Liver (tissue), 9 donors: ENCODE results near the gene ADCY7. TPM values are rescaled to one million over a fixed set of nuclear protein-coding genes. Genes with fewer than 3 reads are reported as not detected.

Experiments used
- DNase-seq: peaks from one replicate; pipeline ENCODE4 v3.0.0-alpha.2; 2017; ENCODE audit warnings: low spot score
- H3K27ac ChIP-seq, 2 donors: one replicate each; pipeline ENCODE4 v1.7.0; 2013; ENCODE audit warnings: inconsistent platforms in 2 of 2, low read length in 2 of 2, control low read depth in 1 of 2, low read depth in 1 of 2, mild to moderate bottlenecking in 1 of 2
- H3K27me3 ChIP-seq, 4 donors: one replicate each; pipeline versions ENCODE4 v1.6.1 to v1.7.0; 2013; ENCODE audit warnings: low read length in 3 of 4, inconsistent platforms in 1 of 4, mild to moderate bottlenecking in 1 of 4, moderate library complexity in 1 of 4; ENCODE audit not compliant: control insufficient read depth in 4 of 4, insufficient read depth in 4 of 4
- H3K36me3 ChIP-seq, 4 donors: one replicate each; pipeline versions ENCODE4 v1.6.1 to v1.7.0; 2013; ENCODE audit warnings: low read length in 3 of 4, mild to moderate bottlenecking in 3 of 4, low read depth in 1 of 4, moderate library complexity in 1 of 4; ENCODE audit not compliant: control insufficient read depth in 4 of 4, insufficient read depth in 3 of 4
- H3K4me1 ChIP-seq, 4 donors: one replicate each; pipeline versions ENCODE4 v1.6.1 to v1.7.0; 2013; ENCODE audit warnings: low read length in 3 of 4, mild to moderate bottlenecking in 3 of 4, moderate library complexity in 1 of 4; ENCODE audit not compliant: control insufficient read depth in 4 of 4, insufficient read depth in 4 of 4
- H3K4me3 ChIP-seq, 3 donors: one replicate each; pipeline versions ENCODE4 v1.6.1 to v1.7.0; 2013; ENCODE audit warnings: low read length in 3 of 3, control low read depth in 1 of 3, low read depth in 1 of 3, mild to moderate bottlenecking in 1 of 3
- H3K9ac ChIP-seq, 2 donors: one replicate each; pipeline ENCODE4 v1.7.0; 2013; ENCODE audit warnings: low read length in 2 of 2, mild to moderate bottlenecking in 2 of 2, moderate library complexity in 2 of 2, control low read depth in 1 of 2, low read depth in 1 of 2
- H3K9me3 ChIP-seq, 4 donors: one replicate each; pipeline versions ENCODE4 v1.6.1 to v1.7.0; 2013; ENCODE audit warnings: low read length in 3 of 4; ENCODE audit not compliant: control insufficient read depth in 4 of 4
- EGR1 ChIP-seq, 2 donors: IDR thresholded peaks; 2 replicates each; pipeline ENCODE4 v1.6.1; 2016 to 2018; ENCODE audit warnings: antibody characterized with exemption in 2 of 2, low read depth in 2 of 2
- FOXA1 ChIP-seq: IDR thresholded peaks from 2 replicates; pipeline ENCODE4 v1.6.1; 2016; ENCODE audit warnings: antibody characterized with exemption
- FOXA2 ChIP-seq: IDR thresholded peaks from 2 replicates; pipeline ENCODE4 v1.6.1; 2016; ENCODE audit warnings: antibody characterized with exemption
- GABPA ChIP-seq, 2 donors: IDR thresholded peaks in 1 of 2; conservative IDR thresholded peaks in 1 of 2; 2 replicates each; pipeline ENCODE4 v1.6.1; 2016; ENCODE audit warnings: antibody characterized with exemption in 2 of 2, mild to moderate bottlenecking in 1 of 2, moderate library complexity in 1 of 2
- HNF4A ChIP-seq, 2 donors: conservative IDR thresholded peaks; 2 replicates each; pipeline ENCODE4 v1.6.1; 2016; ENCODE audit warnings: antibody characterized with exemption in 2 of 2, mild to moderate bottlenecking in 2 of 2
- HNF4G ChIP-seq: IDR thresholded peaks from 2 replicates; pipeline ENCODE4 v1.6.1; 2016; ENCODE audit warnings: antibody characterized with exemption
- JUND ChIP-seq, 2 donors: IDR thresholded peaks; 2 replicates each; pipeline ENCODE4 v1.6.1; 2016; ENCODE audit warnings: antibody characterized with exemption in 2 of 2
- NR2F2 ChIP-seq: IDR thresholded peaks from 2 replicates; pipeline ENCODE4 v1.6.1; 2016; ENCODE audit warnings: antibody characterized with exemption
- RAD21 ChIP-seq, 2 donors: IDR thresholded peaks; 2 replicates each; pipeline ENCODE4 v1.6.1; 2016; ENCODE audit warnings: antibody characterized with exemption in 2 of 2, mild to moderate bottlenecking in 2 of 2
- RXRA ChIP-seq, 2 donors: IDR thresholded peaks; 2 replicates each; pipeline ENCODE4 v1.6.1; 2017 to 2018; ENCODE audit warnings: antibody characterized with exemption in 2 of 2, mild to moderate bottlenecking in 1 of 2
- SP1 ChIP-seq: IDR thresholded peaks from 2 replicates; pipeline ENCODE4 v1.6.1; 2018; ENCODE audit warnings: antibody characterized with exemption, mild to moderate bottlenecking
- TAF1 ChIP-seq: conservative IDR thresholded peaks from 2 replicates; pipeline ENCODE4 v1.6.1; 2016; ENCODE audit warnings: antibody characterized with exemption, mild to moderate bottlenecking
- YY1 ChIP-seq: IDR thresholded peaks from 2 replicates; pipeline ENCODE4 v1.6.1; 2016; ENCODE audit warnings: antibody characterized with exemption, mild to moderate bottlenecking
- WGBS: extraction: QIAGEN DNeasy Blood & Tissue Kit; methylation state at CpG from one replicate; pipeline ENCODE4 v1.1.7; 2013; 5-methylcytosine and 5-hydroxymethylcytosine counted together
- polyA plus RNA-seq, 2 donors: library from polyadenylated mRNA; stranded (reverse) in 1 of 2; unstranded in 1 of 2; fragments of 200-250 nt in 1 of 2; fragments of >200 nt in 1 of 2; fragmentation: Nextera tagmentation in 1 of 2; extraction: Ambion mirVana in 1 of 2; gene quantifications; one replicate each; pipeline versions ENCODE4 v1.2.1 to v1.2.3, GENCODE V29; 2013 to 2015
- total RNA-seq, 2 donors: library from RNA; depleted of rRNA; stranded (reverse); fragments of >200 nt; gene quantifications; one replicate each; pipeline ENCODE4 v1.2.3, GENCODE V29; 2014
- TF ChIP-seq, protein P1 (sequence below): IDR thresholded peaks from 2 replicates; pipeline ENCODE4 v1.6.1; 2016; ENCODE audit warnings: antibody characterized with exemption
- TF ChIP-seq, protein P2 (sequence below): IDR thresholded peaks from 2 replicates; pipeline ENCODE4 v1.6.1; 2016; ENCODE audit warnings: antibody characterized with exemption
- TF ChIP-seq, protein P3 (sequence below): fragments of 150-350 bp; IDR thresholded peaks from 2 replicates; pipeline ENCODE4 v1.5.1; 2017; ENCODE audit warnings: improper control_type of control experiment, low read depth, low read length; ENCODE audit not compliant: missing input control
- TF ChIP-seq, protein P4 (sequence below): IDR thresholded peaks from 2 replicates; pipeline ENCODE4 v1.6.1; 2016; ENCODE audit warnings: antibody characterized with exemption
- donor health status: healthy.
- donor health status: healthy.
- donor health status: healthy.
- donor health status: healthy.
- donor health status: healthy.

Gene ADCY7
- total and polyA plus RNA-seq, 4 donors: 1.8 to 43.9 (median 7.4) TPM

DNA sequence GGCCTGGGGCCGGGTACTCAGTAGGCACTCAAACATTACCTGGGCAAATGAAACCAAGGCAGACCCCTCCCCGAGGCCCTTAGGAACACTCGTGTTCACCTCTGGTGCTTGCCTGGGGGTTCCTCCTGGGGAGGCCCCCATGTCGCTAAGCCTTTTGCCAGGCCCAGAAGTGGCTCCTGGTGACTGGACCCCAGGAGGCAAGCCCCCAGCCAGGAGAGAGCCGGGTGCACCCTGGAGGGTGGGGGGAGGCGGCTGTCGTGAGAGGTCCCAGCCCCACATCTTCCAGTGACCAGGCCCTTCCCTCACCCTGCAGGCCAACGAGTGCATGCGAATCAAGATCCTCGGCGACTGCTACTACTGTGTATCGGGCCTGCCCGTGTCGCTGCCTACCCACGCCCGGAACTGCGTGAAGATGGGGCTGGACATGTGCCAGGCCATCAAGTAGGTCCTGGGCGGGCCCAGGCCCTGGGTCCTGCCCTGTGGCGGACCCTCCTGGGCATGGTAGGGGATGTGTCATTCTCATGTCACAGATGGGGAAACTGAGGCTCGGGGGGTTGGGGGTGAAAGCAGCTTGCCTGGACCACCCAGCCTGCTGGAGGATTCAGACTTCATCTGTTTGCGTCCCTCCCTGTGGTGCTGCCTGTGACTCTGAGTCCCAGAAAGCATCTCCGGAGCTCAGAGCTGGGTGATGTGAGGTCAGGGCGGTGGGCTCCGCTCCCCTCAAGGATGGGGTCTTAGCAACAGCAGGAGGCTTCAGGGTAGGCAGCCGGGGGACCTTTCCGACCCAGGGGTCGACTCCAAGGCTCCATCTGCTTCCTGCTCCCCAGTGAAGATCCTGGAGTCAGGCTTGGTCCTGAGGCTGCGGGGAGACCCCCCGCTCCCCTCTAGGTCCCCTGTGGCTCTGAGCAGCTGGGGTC, 32.5 kb downstream of the ADCY7 start:
- Histone ChIP-seq H3K27me3 (no peaks in the 10 kb centered on the region), H3K27ac (no peak overlapping the region), H3K4me1 (no peaks in the 10 kb centered on the region), H3K9me3 (no peaks in the 10 kb centered on the region), H3K36me3 (no peaks in the 10 kb centered on the region), H3K9ac (no peak overlapping the region), H3K4me3 (no peak overlapping the region)
- no peak for DNase-seq
- TF ChIP-seq RAD21 (IDR thresholded peaks at IDR 0.05) (no peak), TAF1 (no peak), YY1 (no peak), HNF4A (conservative IDR thresholded peaks at IDR 0.05) (no peak), RXRA (IDR thresholded peaks at IDR 0.05) (no peak)
- TF ChIP-seq, protein P1, sequence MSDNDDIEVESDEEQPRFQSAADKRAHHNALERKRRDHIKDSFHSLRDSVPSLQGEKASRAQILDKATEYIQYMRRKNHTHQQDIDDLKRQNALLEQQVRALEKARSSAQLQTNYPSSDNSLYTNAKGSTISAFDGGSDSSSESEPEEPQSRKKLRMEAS: no peak
- WGBS: 91% methylated on average over 29 of the region's 29 CpGs

DNA sequence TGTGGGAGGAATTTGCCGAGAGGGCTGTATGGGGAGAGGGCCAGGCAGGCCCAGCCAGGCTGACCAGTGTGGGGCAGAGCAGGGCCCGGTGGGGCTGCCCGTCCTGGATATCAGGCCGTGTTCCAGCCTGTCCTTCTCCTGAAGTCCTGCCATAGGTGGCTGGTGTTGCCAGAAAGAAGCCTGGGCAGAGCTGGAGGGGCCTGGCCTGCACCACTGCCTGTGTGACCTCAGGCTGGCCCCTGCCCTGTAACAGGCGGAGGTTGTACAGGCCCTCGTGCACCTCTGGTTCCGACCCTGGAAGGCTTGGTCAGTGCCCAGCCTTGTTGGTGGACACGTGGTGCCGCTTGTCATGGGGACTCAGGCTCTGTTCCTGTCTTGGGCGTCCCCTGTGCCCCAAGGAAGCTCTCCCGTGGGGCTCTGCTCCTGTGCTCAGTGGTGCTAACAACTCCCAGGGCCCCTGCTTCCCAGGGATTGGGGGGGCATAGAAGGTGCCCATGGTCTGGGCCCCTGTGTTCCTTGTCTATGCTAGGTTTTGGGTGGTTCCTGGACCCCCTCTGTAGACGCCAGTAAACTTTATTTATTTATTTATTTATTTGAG, 33.3 kb downstream of the ADCY7 start:
- no peak for TF ChIP-seq GABPA (IDR thresholded peaks at IDR 0.05 in 1 of 2, conservative IDR thresholded peaks at IDR 0.05 in 1 of 2)
- no peak for TF ChIP-seq HNF4A (conservative IDR thresholded peaks at IDR 0.05)
- no peak for TF ChIP-seq HNF4G
- TF ChIP-seq RAD21 (IDR thresholded peaks at IDR 0.05): no peak
- no peak for TF ChIP-seq NR2F2
- TF ChIP-seq FOXA1: no peak
- no peak for TF ChIP-seq FOXA2
- TF ChIP-seq, protein P2, sequence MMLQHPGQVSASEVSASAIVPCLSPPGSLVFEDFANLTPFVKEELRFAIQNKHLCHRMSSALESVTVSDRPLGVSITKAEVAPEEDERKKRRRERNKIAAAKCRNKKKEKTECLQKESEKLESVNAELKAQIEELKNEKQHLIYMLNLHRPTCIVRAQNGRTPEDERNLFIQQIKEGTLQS: no peak
- no peak for TF ChIP-seq RXRA (IDR thresholded peaks at IDR 0.05)
- TF ChIP-seq EGR1 (IDR thresholded peaks at IDR 0.05; ENCODE audit: low read depth in 2 of 2): no peak
- TF ChIP-seq YY1: no peak
- no peak for TF ChIP-seq JUND (IDR thresholded peaks at IDR 0.05)
- TF ChIP-seq TAF1: no peak
- TF ChIP-seq, protein P3, sequence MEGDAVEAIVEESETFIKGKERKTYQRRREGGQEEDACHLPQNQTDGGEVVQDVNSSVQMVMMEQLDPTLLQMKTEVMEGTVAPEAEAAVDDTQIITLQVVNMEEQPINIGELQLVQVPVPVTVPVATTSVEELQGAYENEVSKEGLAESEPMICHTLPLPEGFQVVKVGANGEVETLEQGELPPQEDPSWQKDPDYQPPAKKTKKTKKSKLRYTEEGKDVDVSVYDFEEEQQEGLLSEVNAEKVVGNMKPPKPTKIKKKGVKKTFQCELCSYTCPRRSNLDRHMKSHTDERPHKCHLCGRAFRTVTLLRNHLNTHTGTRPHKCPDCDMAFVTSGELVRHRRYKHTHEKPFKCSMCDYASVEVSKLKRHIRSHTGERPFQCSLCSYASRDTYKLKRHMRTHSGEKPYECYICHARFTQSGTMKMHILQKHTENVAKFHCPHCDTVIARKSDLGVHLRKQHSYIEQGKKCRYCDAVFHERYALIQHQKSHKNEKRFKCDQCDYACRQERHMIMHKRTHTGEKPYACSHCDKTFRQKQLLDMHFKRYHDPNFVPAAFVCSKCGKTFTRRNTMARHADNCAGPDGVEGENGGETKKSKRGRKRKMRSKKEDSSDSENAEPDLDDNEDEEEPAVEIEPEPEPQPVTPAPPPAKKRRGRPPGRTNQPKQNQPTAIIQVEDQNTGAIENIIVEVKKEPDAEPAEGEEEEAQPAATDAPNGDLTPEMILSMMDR: no peak
- TF ChIP-seq, protein P4, sequence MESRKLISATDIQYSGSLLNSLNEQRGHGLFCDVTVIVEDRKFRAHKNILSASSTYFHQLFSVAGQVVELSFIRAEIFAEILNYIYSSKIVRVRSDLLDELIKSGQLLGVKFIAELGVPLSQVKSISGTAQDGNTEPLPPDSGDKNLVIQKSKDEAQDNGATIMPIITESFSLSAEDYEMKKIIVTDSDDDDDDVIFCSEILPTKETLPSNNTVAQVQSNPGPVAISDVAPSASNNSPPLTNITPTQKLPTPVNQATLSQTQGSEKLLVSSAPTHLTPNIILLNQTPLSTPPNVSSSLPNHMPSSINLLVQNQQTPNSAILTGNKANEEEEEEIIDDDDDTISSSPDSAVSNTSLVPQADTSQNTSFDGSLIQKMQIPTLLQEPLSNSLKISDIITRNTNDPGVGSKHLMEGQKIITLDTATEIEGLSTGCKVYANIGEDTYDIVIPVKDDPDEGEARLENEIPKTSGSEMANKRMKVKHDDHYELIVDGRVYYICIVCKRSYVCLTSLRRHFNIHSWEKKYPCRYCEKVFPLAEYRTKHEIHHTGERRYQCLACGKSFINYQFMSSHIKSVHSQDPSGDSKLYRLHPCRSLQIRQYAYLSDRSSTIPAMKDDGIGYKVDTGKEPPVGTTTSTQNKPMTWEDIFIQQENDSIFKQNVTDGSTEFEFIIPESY: no peak
- no peak for TF ChIP-seq SP1
- TF ChIP-seq, protein P1: no peak
- no peak overlapping the region for H3K9ac ChIP-seq
- H3K27ac ChIP-seq: no peak overlapping the region
- WGBS: 93% methylated on average over 12 of the region's 12 CpGs
- no peaks in the 10 kb centered on the region for H3K36me3 ChIP-seq
- H3K4me1 ChIP-seq: no peaks in the 10 kb centered on the region
- H3K4me3 ChIP-seq: no peak overlapping the region
- no peaks in the 10 kb centered on the region for H3K9me3 ChIP-seq
- H3K27me3 ChIP-seq: no peaks in the 10 kb centered on the region
- DNase-seq: no peak
